Activated CD8-positive, alpha-beta memory T cell treated with anti-CD3 and anti-CD28 coated beads for 24 hours (primary cell): ENCODE results near the gene POP7.
"Not testable (repeated sequence)": the region's sequence is repeated elsewhere in the genome, so short reads cannot be mapped to it uniquely, and the experiment has no call there.

Experiments used
- DNase-seq: peaks from one replicate; pipeline ENCODE4 v3.0.0-alpha.2; 2020

POP7 gene

GRCh38 chr7:100692578-100692961 lies 13.4 kb upstream of the POP7 start:
- no peak for DNase-seq

- no peak for DNase-seq
Measured at GRCh38 chr7:100693312-100694097, 12.4 kb upstream of the POP7 start.

- peak; percentile 86 for DNase-seq
Measured at GRCh38 chr7:100694098-100694745, 11.7 kb upstream of the POP7 start, which contains the start of gene GIGYF1. Gene GIGYF1, minus strand, starts transcription at chr7:100694250. Its CDS starts 6,012 bp downstream, at chr7:100688238.

GRCh38 chr7:100696123-100696521 lies 9.8 kb upstream of the POP7 start:
- DNase-seq, result no peak

- DNase-seq, result no peak
Measured at GRCh38 chr7:100699018-100699417, 6.9 kb upstream of the POP7 start.

- DNase-seq, result not testable (repeated sequence)
Measured at GRCh38 chr7:100701089-100701488, 4.8 kb upstream of the POP7 start.

GRCh38 chr7:100705320-100705752 lies 585 bp upstream of the POP7 start:
- DNase-seq, result peak; percentile 95

- no peak for DNase-seq
Measured at GRCh38 chr7:100706672-100707311, 871 bp downstream of the POP7 start.

GRCh38 chr7:100708395-100708794 lies 2.5 kb downstream of the POP7 start:
- DNase-seq, result no peak

GRCh38 chr7:100710452-100710851 lies 4.5 kb downstream of the POP7 start:
- no peak for DNase-seq

GRCh38 chr7:100711369-100711768 lies 5.4 kb downstream of the POP7 start:
- DNase-seq, result no peak

GRCh38 chr7:100714725-100715124 lies 8.8 kb downstream of the POP7 start:
- DNase-seq, result no peak

GRCh38 chr7:100717073-100717472 lies 11.2 kb downstream of the POP7 start:
- DNase-seq, result not testable (repeated sequence)

- no peak for DNase-seq
Measured at GRCh38 chr7:100719523-100720278, 13.8 kb downstream of the POP7 start.

GRCh38 chr7:100720279-100720670 lies 14.4 kb downstream of the POP7 start, which contains the start of gene EPO:
Gene EPO, plus strand, starts transcription at chr7:100720468. Its CDS starts 513 bp downstream, at chr7:100720981.
- no peak for DNase-seq

GRCh38 chr7:100720671-100721504 lies 15.0 kb downstream of the POP7 start:
- no peak for DNase-seq

GRCh38 chr7:100721505-100721812 lies 15.5 kb downstream of the POP7 start:
- DNase-seq, result no peak

- no peak for DNase-seq
Measured at GRCh38 chr7:100722480-100723212, 16.7 kb downstream of the POP7 start.

GRCh38 chr7:100723732-100724275 lies 17.9 kb downstream of the POP7 start:
- no peak for DNase-seq

- DNase-seq, result not testable (repeated sequence)
Measured at GRCh38 chr7:100724364-100724763, 18.4 kb downstream of the POP7 start.
